Breast epithelium (tissue), 3 donors: ENCODE measurements around the gene LTV1.
"Not testable (repeated sequence)": the region's sequence is repeated elsewhere in the genome, so short reads cannot be mapped to it uniquely, and the experiment has no call there.

Experiments used
- POLR2A ChIP-seq: fragments of 450-650 bp; IDR thresholded peaks from one replicate; pipeline ENCODE4 v1.6.1; 2016; ENCODE audit warnings: antibody characterized with exemption, mild to moderate bottlenecking, moderate library complexity
- POLR2AphosphoS5 ChIP-seq, 3 donors: sonication (generic); formaldehyde crosslinking; IDR thresholded peaks; one replicate each; pipeline ENCODE4 v1.6.1; 2017; ENCODE audit warnings: antibody characterized with exemption in 3 of 3

DNA sequence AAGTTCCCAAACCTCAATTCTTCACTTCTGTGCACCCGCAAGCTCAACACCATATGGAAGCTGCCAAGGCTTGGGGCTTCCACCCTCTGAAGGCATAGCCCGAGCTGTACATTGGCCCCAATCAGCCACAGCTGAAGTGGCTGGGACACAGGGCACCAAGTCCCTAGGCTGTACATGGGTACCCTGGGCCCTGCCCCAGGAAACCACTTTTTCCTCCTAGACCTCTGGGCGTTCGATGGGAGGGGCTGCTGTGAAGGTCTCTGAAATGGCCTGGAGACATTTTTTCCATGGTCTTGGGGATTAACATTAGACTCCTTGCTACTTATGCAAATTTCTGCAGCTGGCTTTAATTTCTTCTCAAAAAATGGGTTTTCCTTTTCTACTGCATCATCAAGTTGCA lies 30.5 kb downstream of the LTV1 start:
- not testable (repeated sequence) for TF ChIP-seq POLR2A; POLR2AphosphoS5 (IDR thresholded peaks at IDR 0.05)
